Neuronal stem cell (in vitro differentiated cells): ENCODE results near the gene B3GALT6.
A peak's percentile ranks its signal among the peaks of the same experiment; 100 is the strongest.

Experiments used
- DNase-seq: peaks from one replicate; pipeline ENCODE4 v3.0.0-alpha.2; 2013; ENCODE audit warnings: low spot score
- H2AFZ ChIP-seq: one replicate; pipeline ENCODE4 v1.6.1; 2013; ENCODE audit warnings: mild to moderate bottlenecking, low read length, inconsistent platforms
- H2AK5ac ChIP-seq: 2 replicates; pipeline ENCODE4 v1.6.1; 2013; ENCODE audit warnings: low read depth, mild to moderate bottlenecking, inconsistent platforms, low read length, moderate library complexity, mixed read lengths
- H2BK120ac ChIP-seq: 2 replicates; pipeline ENCODE4 v1.6.1; 2013; ENCODE audit warnings: low read depth, mild to moderate bottlenecking, inconsistent platforms, low read length, moderate library complexity, mixed read lengths
- H2BK12ac ChIP-seq: one replicate; pipeline ENCODE4 v1.6.1; 2013; ENCODE audit warnings: low read length, inconsistent platforms
- H2BK15ac ChIP-seq: 2 replicates; pipeline ENCODE4 v1.6.1; 2013; ENCODE audit warnings: mild to moderate bottlenecking, low read length, inconsistent platforms, mixed read lengths
- H2BK5ac ChIP-seq: one replicate; pipeline ENCODE4 v1.6.1; 2013; ENCODE audit warnings: inconsistent platforms, mild to moderate bottlenecking, low read length, moderate library complexity
- H3K14ac ChIP-seq: one replicate; pipeline ENCODE4 v1.6.1; 2013; ENCODE audit warnings: low read length, inconsistent platforms
- H3K18ac ChIP-seq: 2 replicates; pipeline ENCODE4 v1.6.1; 2013; ENCODE audit warnings: low read length, inconsistent platforms
- H3K23ac ChIP-seq: 2 replicates; pipeline ENCODE4 v1.6.1; 2013; ENCODE audit warnings: low read depth, mild to moderate bottlenecking, mixed read lengths, low read length, inconsistent platforms; ENCODE audit not compliant: poor library complexity
- H3K27ac ChIP-seq: replicated peaks from 3 replicates; pipeline ENCODE4 v1.5.1; 2013; ENCODE audit warnings: low read length, inconsistent platforms
- H3K27me3 ChIP-seq, 3 experiments: 2 replicates each; pipeline ENCODE4 v1.6.1; 2013; ENCODE audit warnings: low read length in 3 of 3, mild to moderate bottlenecking in 2 of 3, inconsistent platforms in 1 of 3, low read depth in 1 of 3, mixed read lengths in 1 of 3, moderate library complexity in 1 of 3; ENCODE audit not compliant: control insufficient read depth in 3 of 3, insufficient read depth in 3 of 3
- H3K36me3 ChIP-seq, 2 donors: replicated peaks in 1 of 2; 2 replicates each; pipeline ENCODE4 v1.6.1; 2013; ENCODE audit warnings: low read length in 2 of 2; ENCODE audit not compliant: control insufficient read depth in 2 of 2, insufficient read depth in 2 of 2
- H3K4ac ChIP-seq: 2 replicates; pipeline ENCODE4 v1.6.1; 2013; ENCODE audit warnings: inconsistent platforms, mild to moderate bottlenecking, low read length, moderate library complexity
- H3K4me1 ChIP-seq, 2 donors: 1 replicate in 1 of 2; 2 replicates in 1 of 2; pipeline ENCODE4 v1.6.1; 2013; ENCODE audit warnings: low read length in 2 of 2, low read depth in 1 of 2; ENCODE audit not compliant: control insufficient read depth in 2 of 2, insufficient read depth in 1 of 2
- H3K4me2 ChIP-seq: one replicate; pipeline ENCODE4 v1.6.1; 2013; ENCODE audit warnings: mild to moderate bottlenecking, low read length, inconsistent platforms; ENCODE audit not compliant: insufficient read depth, poor library complexity, severe bottlenecking
- H3K4me3 ChIP-seq, 2 donors: 2 replicates each; pipeline ENCODE4 v1.5.1; 2013; ENCODE audit warnings: low read length in 2 of 2, mild to moderate bottlenecking in 2 of 2, inconsistent platforms in 1 of 2, moderate library complexity in 1 of 2
- H3K79me1 ChIP-seq: one replicate; pipeline ENCODE4 v1.6.1; 2013; ENCODE audit warnings: low read depth, mild to moderate bottlenecking, inconsistent platforms, low read length, moderate library complexity
- H3K9ac ChIP-seq: one replicate; pipeline ENCODE4 v1.6.1; 2013; ENCODE audit warnings: mild to moderate bottlenecking, low read depth, low read length, inconsistent platforms; ENCODE audit not compliant: poor library complexity
- H3K9me3 ChIP-seq, 2 donors: replicated peaks in 1 of 2; 2 replicates each; pipeline versions ENCODE3 to v1.6.1; 2013; ENCODE audit warnings: low read length in 2 of 2, mild to moderate bottlenecking in 2 of 2, inconsistent platforms in 1 of 2, low read depth in 1 of 2, mixed read lengths in 1 of 2, moderate library complexity in 1 of 2; ENCODE audit not compliant: control insufficient read depth in 2 of 2, insufficient read depth in 1 of 2
- H4K8ac ChIP-seq: one replicate; pipeline ENCODE4 v1.6.1; 2013; ENCODE audit warnings: low read depth, mild to moderate bottlenecking, inconsistent platforms, low read length, moderate library complexity
- H4K91ac ChIP-seq: one replicate; pipeline ENCODE4 v1.6.1; 2013; ENCODE audit warnings: low read length, low read depth, mild to moderate bottlenecking, inconsistent platforms; ENCODE audit not compliant: poor library complexity
- WGBS, 2 donors: extraction: QIAGEN DNeasy Blood & Tissue Kit; methylation state at CpG; one replicate each; pipeline ENCODE4 v1.1.7; 2013; ENCODE audit warnings: missing lambda C conversion rate in 2 of 2, mixed read lengths in 1 of 2; ENCODE audit not compliant: insufficient read length in 2 of 2, insufficient replicate concordance in 1 of 2; ENCODE audit errors: extremely low coverage in 2 of 2; 5-methylcytosine and 5-hydroxymethylcytosine counted together

Gene B3GALT6

GRCh38 chr1:1197188-1197500 lies 34.9 kb upstream of the B3GALT6 start:
- Histone ChIP-seq H2AK5ac (no peak overlapping the region), H3K36me3 (no peaks in the 10 kb centered on the region), H3K4ac (no peak overlapping the region), H3K4me1 (peaks cover 3 to 14% of the 10 kb centered on the region in 2 donors), H3K4me2 (no peak overlapping the region), H3K23ac (peak overlapping the region; percentile 31), H3K9me3 (peaks cover 5% of the 10 kb centered on the region in 2 donors), H3K79me1 (no peaks in the 10 kb centered on the region), H3K14ac (no peak overlapping the region), H4K8ac (no peak overlapping the region), H2BK120ac (peak overlapping the region; percentile 47), H2BK5ac (no peak overlapping the region), H3K9ac (no peak overlapping the region), H3K4me3 (no peak overlapping the region), H2AFZ (no peak overlapping the region), H3K27me3 (peaks cover 0 to 6% (median 0%) of the 10 kb centered on the region in 3 experiments), H2BK12ac (no peak overlapping the region), H3K27ac (no peak overlapping the region), H2BK15ac (no peak overlapping the region), H4K91ac (no peak overlapping the region), H3K18ac (no peak overlapping the region)
- no peak for DNase-seq
- no CpG with 5 or more reads among the region's 8 CpGs for WGBS, 2 donors

DNA sequence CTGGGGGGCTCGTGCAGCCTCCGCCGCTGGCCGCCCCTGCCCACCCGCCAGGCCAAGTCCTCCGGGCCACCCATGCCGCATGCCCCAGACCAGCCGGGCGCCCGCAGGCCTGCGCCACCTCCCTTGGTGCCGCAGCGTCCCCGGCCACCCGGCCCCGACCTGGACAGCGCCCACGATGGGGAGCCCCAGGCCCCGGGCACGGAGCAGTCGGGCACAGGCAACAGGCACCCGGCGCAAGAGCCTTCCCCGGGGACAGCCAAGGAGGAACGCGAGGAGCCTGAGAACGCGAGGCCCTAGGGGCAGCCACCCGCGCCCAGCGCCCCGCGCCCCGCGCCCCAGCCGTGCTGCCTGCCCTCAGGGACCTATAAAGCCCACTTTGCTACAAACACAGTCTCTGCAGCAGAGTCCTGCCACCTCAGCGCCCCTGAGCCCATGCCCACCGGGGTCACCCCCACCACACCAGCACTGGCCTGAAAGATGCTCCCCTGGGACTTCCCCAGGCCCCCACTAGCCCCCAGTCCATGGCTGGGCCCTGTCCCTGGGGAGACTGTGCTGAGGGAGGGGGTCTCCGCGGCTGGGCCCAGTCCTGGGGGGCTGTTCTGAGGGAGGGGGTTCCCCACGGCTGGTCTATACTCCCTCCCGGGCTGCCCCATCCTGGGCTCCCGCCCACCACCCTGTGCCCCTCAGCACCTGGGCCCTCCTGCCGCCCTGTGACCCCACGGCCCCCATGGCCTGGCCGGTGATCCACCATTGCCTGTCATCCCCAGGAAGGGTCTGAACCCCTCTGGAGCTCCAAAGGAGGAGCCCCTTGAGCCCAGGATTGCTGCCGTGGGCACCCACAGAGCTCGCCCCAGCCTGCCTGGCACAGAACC lies 34.2 kb upstream of the B3GALT6 start:
- WGBS, 2 donors: no CpG with 5 or more reads among the region's 48 CpGs
- no peak overlapping the region for H3K4me2 ChIP-seq
- no peak overlapping the region for H3K4ac ChIP-seq
- H3K79me1 ChIP-seq: no peaks in the 10 kb centered on the region
- H3K9ac ChIP-seq: no peak overlapping the region
- H2BK120ac ChIP-seq: no peak overlapping the region
- H3K9me3 ChIP-seq: peaks cover 5% of the 10 kb centered on the region in 2 donors
- H3K4me3 ChIP-seq: no peak overlapping the region
- no peak overlapping the region for H2AFZ ChIP-seq
- DNase-seq: no peak
- H3K27me3 ChIP-seq: peaks cover 0 to 6% (median 0%) of the 10 kb centered on the region in 3 experiments
- peak overlapping the region; percentile 31 for H3K23ac ChIP-seq
- H2BK15ac ChIP-seq: peak overlapping the region; percentile 89
- H4K8ac ChIP-seq: no peak overlapping the region
- H2AK5ac ChIP-seq: peak overlapping the region; percentile 46
- no peak overlapping the region for H4K91ac ChIP-seq
- H3K14ac ChIP-seq: no peak overlapping the region
- peaks cover 3 to 14% of the 10 kb centered on the region in 2 donors for H3K4me1 ChIP-seq
- no peak overlapping the region for H3K27ac ChIP-seq
- no peaks in the 10 kb centered on the region for H3K36me3 ChIP-seq
- no peak overlapping the region for H2BK12ac ChIP-seq
- H3K18ac ChIP-seq: peak overlapping the region; percentile 71
- H2BK5ac ChIP-seq: no peak overlapping the region

DNA sequence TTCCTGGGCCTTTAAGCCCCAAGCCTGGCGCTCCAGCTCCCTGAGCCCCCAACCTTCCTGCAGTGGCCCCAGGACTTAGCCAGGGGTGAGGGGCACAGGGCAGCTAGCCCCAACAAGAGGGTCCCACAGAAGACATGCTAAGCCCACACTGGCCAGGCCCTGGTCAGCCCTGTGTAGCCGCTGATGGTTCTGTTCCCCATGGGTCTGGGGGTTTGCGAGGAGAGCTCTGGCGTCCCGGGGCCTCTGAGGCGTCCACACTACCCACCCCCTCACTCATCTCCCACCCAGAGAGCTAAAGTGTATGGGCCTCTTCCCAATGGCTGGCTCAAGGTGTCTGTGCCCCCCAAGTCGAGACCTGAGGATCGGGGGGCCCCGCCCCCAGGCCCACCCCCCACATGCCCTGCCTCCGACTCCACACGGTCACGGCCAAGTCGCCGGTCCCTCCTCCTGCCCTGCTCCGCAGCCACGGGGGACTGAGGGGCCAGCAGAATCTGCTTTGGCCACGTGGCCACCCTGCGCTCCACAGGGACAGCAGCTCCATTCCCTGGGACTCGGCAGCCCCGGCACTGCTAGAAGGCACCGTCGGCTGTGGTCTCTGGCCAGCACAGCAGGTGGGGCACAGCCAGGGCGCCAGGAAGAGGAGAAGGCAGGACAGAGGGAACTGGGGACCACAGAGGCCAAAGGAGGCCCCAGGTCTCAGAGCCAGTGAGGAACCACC lies 33.5 kb upstream of the B3GALT6 start:
- no CpG with 5 or more reads among the region's 23 CpGs for WGBS, 2 donors
- H2BK15ac ChIP-seq: peak overlapping the region; percentile 89

More for the DNA sequence above, 33.5 kb upstream of the B3GALT6 start:
- H4K91ac ChIP-seq: no peak overlapping the region
- no peak for DNase-seq
- no peak overlapping the region for H2BK120ac ChIP-seq
- peaks cover 0 to 6% (median 3%) of the 10 kb centered on the region in 3 experiments for H3K27me3 ChIP-seq
- H2BK12ac ChIP-seq: peak overlapping the region; percentile 98
- H4K8ac ChIP-seq: no peak overlapping the region
- no peak overlapping the region for H3K23ac ChIP-seq
- peak overlapping the region; percentile 53 for H2AK5ac ChIP-seq
- peak overlapping the region; percentile 90 for H2BK5ac ChIP-seq
- H2AFZ ChIP-seq: no peak overlapping the region
- H3K18ac ChIP-seq: peak overlapping the region; percentile 28
- H3K4me2 ChIP-seq: no peak overlapping the region
- H3K4ac ChIP-seq: no peak overlapping the region
- H3K4me3 ChIP-seq: no peak overlapping the region
- H3K4me1 ChIP-seq: peaks cover 3 to 14% of the 10 kb centered on the region in 2 donors
- peak overlapping the region; percentile 82 for H3K14ac ChIP-seq
- no peaks in the 10 kb centered on the region for H3K79me1 ChIP-seq
- H3K9me3 ChIP-seq: peaks cover 5% of the 10 kb centered on the region in 2 donors
- no peak overlapping the region for H3K27ac ChIP-seq
- H3K36me3 ChIP-seq: no peaks in the 10 kb centered on the region
- H3K9ac ChIP-seq: peak overlapping the region; percentile 24
